ENCODE measurements around the gene NDUFA12.
"Not testable (repeated sequence)": the region's sequence is repeated elsewhere in the genome, so short reads cannot be mapped to it uniquely, and the experiment has no call there.

Gene NDUFA12

DNA sequence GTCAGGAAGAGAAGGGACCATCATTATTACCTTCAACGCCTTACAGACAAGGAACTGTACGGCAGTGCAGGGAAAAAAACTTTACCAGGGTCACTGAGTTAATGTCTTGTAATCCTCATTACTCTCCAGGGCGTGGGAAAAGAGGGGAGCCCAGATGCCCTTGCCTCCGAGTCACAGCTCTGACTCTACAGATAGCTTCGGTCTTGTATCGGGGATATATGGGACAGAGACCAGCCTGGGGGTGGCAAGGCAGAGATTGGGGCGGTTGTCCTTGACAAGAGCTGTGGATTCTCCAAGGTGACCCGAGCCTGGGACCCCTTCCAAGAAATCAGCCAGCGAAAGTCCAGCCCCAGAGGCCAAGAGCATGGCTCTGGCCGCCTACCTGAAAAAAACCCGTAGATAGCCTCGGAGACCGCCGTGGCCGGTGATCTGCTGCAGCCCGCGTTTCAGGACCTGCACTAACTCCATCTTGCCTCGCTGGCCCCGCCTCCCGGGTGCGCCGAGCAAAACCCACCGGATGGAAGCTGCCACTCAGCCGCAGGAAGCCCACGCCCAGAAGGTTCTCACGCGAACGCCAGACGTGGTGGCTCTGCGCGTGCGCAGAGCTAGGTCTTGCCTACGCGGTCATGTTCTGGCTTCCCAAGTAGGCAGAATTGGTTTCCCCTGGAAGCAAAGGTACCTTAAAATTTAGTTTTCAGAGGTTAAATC, at the start of gene NDUFA12:
TSS of gene NDUFA12 (minus strand) at position 485 of the 708 bp plus-strand sequence. CDS start at position 468, 17 bp downstream.
- DNase-seq, result peak; percentile 85 to 90 (median 88)

DNA sequence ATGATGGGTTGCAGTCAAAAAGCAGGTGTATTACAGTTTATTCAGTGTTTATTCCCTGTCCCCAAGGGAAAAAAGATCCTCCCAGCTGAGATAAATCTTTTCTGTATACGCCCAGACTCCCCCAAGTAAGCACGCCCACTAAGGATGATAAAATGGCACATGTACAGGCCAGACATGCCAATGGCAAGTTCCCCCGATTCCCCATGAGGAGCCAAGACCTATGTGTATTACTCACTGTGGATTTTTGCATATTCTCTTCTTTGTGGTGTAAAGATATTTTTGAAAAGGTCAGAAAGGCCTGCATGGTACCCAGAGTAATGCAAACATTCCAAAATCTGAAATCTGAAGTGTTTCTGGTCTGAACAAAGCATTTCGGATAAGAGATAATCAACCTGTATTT, 47.7 kb upstream of the NDUFA12 start:
- no peak for DNase-seq

DNA sequence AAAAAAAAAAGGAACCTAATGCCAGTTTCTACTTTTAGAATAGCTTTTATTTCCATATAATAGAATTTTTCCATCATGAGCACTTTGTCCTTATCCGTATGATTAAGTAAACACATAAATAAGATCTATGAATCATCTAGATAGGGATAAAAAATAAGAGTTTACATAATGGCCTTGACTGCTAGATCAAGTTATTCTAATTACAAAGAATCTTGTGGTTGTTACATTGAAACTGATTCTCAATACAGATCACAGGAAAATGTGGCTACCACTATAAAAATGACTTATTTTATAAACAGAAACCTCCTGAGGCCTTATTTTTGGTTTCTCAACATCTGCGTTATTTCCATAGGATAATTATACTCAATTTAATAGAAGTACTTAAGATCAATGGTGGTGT, 34.4 kb upstream of the NDUFA12 start:
- no peak for DNase-seq

DNA sequence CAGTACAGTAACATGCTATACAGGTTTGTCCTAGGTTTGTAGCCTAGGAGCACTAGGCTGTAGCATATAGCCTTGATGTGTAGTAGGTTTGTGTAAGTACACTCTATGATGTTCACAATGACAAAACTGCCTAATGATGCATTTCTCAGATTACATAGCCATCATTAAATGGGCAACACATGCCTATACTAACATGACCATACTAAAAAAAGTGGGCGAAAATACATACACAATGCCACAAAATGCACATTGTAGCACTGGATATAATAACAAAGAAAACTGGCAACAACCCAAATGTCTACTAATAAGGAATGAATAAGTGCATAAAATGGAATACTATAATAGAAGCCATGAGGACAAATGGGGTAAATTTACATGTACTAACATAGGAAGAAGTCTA, 31.3 kb upstream of the NDUFA12 start:
- DNase-seq, result no peak

DNA sequence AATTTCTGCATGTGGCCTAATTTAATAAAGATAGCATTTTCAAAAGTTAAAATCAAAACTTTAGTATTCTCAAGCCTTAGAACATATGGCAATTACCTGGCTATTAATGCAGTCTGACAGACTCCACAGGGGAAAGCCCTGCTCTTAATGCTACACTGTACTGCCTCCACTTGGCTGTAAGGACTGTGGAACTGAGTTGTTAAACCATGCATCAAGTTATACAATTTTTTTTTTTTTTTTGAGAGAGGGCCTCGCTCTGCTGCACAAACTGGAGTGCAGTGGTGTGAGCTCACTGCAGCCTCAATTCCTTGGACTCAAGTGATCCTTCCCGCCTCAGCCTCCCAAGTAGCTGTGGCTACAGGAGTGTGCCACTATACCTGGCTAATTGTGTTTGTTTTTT, 19.0 kb upstream of the NDUFA12 start:
- no peak for DNase-seq

DNA sequence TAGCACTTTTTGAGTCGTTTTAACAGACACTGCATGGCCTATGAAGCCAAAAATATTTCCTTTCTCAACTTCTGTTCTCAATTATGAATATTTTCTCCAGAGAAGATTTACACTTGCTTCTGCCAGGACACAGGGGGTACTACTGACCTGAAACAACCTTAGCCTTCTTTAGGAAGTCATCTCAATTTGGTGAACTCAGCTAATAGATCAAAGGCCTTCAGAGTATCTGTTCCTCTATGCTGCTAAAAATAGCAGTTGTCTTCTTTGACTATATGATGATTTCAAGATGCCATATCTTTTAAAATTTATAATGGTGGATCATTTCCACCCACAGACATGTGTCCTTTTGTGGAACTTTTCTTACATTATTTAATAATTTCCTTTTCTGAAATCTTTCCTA, 14.0 kb upstream of the NDUFA12 start:
- DNase-seq, result no peak

DNA sequence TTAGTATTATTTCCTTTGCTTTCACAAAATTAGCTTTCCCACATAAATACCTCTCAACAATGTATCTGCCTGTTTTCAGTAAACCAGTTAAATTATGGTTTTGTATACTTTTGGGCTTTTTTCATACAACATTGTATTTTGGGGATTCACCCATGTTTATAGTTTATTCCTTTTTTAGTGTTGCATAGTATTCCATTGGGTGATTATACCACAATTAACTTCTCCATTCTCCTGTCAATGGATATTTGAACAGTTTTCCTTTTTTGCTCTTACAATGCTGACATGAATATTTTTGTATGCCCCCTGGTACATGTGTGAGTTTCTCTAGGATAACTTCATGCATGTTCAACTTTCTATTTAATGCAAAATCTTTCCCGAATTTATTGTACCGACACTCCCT, 12.6 kb upstream of the NDUFA12 start:
- no peak for DNase-seq

DNA sequence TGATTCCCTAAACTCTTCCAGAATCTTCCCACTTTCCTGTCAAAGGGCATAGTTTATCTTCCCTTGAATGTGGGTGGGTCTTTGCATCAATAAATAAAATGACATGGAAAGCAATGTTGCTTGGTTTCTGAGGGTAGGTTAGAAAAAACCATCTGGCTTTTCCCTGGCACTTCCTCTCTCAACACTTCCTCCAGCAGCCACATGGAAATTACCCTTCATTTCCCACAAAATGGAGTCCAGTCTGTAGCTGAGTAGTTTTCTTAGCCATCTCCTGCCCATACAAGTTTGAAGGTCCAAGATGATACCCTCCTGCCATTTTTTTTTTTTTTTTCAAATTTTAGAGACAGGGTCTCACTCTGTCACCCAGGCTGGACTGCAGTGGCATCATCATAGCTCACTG, 11.1 kb upstream of the NDUFA12 start:
- DNase-seq, result no peak

DNA sequence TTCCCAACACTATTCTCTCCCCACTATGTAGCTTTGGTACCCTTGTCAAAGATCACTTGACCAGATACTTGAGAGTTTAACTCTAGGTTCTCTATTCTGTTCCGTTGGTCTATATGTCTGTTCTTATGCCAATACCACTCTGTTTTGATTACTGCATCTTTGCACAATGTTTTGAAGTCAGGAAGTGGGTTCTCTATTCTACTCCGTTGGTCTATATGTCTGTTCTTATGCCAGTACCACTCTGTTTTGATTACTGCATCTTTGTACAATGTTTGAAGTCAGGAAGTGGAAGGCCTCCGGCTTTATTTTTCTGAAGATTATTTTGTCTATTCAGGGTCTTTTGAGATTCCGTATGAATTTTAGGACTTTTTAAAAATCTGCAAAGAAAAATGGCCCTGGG, 2.7 kb upstream of the NDUFA12 start:
- DNase-seq, result no peak

DNA sequence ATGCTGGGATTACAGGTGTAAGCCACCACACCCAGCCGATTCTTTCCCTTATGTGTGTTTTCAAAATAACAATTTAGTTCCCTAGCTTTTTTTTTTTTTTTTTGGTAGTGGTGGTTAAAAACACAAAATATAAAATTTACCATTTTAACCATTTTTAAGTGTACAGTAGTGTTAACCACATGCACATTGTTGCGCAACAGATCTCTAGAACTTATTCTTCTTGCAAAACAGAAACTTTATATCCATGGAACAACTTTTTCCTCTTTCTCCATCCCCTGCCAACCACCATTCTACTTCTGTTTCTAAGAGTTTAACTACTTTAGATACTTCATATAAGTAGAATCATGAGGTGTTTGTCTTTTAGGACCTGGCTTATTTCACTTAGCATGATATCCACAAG, 1.1 kb upstream of the NDUFA12 start:
- no peak for DNase-seq

DNA sequence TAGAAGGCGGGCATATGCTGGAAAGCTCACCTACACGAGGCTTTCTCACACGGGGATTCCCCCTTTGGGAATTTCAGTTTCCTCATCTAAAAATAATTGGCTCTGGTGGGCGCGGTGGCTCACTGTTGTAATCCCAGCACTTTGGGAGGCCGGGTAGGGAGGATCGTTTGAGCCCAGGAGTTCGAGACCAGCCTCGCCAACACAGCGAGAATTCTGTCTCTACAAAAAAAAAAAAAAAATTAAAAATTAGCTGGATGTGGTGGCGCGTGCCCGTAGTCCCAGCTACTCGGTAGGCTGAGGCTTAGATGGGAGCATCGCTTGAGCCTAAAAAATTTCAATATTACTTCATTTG, 400 bp upstream of the NDUFA12 start:
- no peak for DNase-seq

DNA sequence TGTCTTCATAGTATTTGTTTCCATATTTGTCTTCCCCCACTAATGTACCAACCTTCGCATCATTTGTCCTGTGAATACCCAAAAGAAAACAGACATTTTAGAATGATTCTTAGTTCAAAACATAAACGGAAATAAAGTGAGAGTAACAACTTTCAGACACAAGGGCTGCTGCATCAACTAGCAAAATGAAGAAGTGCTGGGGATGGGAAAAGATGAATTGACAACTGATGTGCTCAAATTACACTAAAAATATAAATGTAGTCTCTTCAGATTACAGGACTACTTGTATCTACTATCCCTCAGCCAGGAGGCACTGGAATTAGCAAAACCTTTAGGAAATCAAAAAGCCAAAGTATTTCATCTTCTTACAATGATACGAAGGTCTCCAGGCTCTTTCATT, 743 bp downstream of the NDUFA12 start:
- DNase-seq, result no peak

DNA sequence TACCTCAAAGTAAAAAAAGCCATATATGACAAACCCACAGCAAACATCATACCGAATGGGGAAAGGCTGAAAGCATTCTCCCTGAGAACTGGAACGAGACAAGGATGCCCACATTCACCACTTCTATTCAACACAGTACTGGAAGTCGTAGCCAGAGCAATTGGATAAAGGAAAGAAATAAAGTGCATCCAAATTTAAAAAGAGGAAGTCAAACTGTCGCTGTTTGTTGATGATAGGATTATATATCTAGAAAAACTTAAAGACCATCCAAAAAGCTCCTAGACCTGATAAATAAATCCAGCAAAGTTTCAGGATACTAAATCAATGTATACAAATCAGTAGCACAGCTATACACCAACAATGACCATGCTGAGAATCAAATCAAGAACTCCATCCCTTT, 5.2 kb downstream of the NDUFA12 start:
- no peak for DNase-seq

DNA sequence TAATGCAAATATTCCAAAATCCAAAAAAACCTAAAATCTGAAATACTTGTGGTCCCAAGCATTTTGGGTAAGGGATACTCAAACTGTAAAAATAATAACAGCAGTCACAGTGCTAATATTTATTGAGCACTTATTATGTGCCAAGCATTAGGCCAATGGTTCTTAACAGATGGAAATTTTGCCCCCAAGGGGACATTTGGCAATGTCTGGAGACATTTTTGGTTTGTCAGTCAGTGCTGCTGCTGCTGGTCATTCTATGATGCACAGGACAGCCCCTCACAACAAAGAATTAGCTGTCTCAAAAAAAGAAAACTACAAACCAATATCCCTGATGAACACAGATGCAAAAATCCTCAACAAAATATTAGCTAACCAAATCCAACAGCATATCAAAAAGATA, 5.8 kb downstream of the NDUFA12 start:
- no peak for DNase-seq

DNA sequence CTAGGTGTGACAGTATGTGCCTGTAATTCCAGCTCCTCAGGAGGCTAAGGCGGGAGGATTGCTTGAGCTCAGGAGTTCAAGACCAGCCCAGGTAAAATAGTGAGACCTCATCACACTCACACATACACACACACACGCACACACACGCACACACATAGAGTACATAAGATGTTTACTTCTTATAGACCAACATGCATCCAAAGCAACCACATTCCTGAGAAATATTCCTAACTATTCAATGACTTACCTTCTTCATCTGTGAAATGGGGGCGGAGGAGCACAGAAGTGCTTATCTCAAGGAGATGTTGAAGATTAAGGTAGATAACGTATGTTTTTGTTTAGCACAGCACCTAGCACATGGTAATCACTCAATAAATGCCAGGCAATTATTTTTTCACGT, 6.4 kb downstream of the NDUFA12 start:
- DNase-seq, result no peak

DNA sequence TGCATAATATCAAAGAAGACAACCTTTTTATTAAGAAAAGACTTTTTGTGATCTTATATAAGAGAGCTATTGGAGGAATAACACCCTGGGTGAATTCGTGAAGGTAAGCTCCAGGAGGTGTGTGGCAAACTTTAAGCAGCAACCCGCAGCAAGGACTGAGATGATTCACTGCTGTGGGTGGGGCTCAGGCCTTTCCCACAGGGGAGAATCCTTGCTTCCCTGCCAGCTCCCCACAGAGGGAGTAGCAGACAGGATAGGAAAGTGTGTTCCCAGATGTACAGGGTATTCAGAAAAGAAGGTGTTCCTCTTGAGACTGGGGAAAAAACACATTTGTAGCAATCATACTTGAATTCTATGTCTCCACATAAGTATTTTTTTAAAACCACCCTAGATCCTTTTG, 9.2 kb downstream of the NDUFA12 start:
- no peak for DNase-seq

DNA sequence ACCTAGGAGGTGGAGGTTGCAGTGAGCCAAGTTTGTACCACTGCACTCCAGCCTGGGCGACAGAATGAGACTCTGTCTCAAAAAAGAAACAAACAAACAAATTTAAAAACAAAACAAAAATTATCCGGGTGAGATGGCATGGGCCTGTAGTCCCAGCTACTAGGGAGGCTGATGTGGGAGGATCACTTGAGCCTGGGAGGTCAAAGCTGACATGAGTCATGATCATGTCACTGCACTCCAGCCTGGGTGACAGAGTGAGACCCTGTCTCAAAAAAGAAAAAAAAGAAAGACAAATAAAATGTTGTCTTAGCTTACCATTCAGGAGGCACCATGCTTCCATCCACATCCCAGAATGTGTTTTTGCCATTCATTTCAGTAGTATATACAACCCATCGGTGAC, 9.6 kb downstream of the NDUFA12 start:
- not testable (repeated sequence) for DNase-seq

DNA sequence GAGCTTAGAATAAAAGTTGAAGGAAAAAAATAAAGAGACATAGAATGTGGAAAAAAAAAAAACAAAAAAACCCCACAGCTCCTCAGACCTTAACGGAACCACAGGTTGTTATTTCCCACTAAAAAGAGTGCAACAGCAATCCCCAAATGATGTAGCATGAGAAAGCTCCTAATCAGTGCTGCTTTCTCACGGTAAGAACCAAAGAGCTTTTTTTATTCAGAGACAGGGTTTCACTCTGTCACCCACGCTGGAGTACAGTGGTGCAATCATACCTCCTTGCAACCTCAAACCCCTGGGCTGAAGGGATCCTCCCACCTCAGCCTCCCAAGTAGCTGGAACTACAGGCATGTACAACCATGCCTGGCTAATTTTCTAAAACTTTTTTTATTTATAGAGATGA, 13.3 kb downstream of the NDUFA12 start:
- DNase-seq, result no peak

DNA sequence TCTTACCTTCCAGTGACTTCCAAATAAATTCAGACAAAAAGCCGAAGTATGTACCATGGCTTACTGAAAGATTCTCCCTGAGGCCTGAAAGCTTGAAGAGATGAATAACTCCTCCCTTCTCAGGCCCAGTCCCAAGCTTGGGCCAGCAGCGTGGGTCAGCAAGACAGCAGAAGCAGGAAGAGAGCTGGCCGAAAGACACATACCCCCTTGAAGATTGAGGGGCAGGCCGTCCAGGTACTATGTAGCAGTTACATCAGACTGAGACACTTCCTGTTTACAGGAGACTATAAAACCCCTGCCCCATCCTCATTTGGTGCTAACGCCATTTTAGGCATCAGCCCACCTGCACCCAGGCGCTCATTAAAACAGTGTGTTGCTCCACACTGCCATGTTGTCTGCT, 15.0 kb downstream of the NDUFA12 start:
- DNase-seq, result no peak

DNA sequence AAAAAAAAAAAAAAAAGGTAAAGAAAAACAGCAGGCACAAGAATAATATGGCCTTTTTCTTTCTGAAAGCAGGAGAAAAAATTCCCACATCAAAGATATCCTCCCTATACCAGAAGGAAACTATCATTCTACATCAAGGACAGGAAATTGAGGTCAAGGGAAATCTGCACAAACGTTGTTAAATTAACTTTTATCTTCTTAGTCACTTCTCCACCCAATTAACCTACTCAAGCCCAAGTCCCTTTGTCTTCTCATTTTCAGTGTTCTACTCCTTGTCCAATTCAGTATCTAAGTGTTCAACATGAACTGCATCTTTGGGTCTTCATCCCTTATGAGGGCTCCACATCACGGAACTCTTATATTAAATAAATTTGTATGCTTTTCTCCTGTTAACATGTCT, 15.7 kb downstream of the NDUFA12 start:
- no peak for DNase-seq

DNA sequence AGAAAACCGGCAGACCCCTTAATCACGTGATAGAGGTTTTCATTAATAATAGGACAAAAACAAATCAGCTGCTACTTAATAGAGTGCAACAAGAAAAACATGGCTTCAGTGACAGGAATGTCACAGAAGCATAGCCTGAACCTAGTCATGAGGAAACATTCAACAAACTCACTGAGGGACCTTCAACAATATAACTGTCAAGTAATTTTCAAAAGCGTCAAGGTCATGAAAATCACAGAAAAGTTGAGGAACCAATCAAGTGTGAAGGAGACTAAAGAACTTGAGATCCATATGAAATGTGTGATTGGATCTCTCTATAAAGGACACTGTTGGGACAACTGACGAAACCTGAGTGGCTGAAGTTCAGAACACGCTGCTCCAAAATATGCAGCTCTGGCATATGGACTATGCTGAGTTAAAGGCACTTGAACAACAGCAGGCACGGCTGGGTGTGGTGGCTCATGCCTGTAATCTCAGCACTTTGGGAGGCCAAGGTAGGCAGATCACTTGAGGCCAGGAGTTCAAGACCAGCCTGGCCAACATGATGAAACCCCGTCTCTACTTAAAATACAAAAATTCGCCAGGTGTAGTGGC, 16.3 kb downstream of the NDUFA12 start:
- no peak for DNase-seq

DNA sequence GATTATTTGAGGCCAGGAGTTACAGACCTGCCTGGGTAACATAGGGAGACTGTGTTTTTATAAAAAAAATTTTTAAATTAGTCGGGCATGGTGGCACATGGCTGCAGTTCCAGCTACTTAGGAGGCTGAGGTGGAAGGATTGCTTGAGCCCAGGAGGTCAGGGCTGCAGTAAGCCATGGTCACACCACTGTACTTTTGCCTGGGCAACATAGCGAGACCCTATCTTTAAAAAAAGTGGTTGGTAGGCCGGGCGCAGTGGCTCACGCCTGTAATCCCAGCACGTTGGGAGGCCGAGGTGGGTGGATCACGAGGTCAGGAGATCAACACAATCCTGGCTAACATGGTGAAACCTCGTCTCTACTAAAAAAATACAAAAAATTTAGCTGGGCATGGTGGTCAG, 18.4 kb downstream of the NDUFA12 start:
- DNase-seq, result not testable (repeated sequence)

DNA sequence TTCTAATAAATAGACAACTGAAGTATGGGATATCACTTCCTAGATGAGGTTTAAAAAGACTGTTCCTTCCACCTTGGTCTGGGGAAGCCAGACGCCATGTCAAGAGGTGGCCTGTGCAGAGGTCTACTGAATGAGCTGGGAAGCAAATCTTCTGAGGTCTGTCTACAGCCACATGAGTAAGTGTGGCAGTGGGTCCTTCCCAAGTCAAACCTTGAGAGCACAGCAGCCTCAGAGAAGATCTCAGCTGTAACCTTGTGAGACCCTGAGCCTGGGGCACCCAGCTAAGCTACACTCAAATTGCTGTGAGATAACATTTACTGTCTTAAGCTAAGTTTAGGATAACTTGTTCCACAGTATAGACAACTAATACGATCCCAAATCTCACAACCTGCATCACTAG, 20.2 kb downstream of the NDUFA12 start:
- no peak for DNase-seq

DNA sequence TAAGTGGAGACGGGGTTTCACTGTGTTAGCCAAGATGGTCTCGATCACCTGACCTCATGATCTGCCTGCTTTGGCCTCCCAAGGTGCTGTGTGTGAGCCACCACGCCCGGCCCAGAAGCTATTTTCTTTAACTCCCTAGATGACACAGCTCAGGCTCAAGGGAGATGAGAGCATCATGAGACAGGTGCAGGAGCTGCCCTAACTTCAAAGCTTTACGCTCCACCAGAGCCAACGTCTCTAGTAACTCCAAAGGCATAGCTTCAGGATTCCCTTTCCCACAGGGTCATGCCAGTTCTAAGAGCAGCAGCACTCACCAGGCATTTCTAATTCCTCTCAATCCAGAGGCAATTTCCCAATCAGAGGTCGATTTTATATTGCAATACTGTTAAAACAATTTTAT, 21.0 kb downstream of the NDUFA12 start:
- DNase-seq, result no peak

DNA sequence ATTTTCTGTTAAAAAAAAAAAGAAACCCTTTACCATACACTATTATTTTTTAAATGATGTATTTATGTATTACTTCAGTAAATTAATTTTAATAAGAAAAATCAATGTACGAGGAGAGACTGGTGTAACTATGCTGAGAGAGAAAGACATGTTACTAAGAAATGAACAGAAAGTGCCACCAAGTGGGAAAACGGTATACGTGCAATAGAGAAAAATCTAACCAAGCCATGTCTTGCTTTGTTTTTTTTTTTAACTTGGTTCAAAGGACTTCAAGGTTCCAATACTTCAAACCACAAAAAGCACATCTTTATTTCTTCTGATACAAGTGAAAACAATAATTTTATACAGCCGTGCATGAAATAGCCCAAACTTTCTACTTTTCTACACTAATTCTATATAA, 22.9 kb downstream of the NDUFA12 start:
- no peak for DNase-seq

Data from activated CD4-positive, CD25-positive, alpha-beta regulatory T cell (primary cell).